GM12878 (cell line): ENCODE measurements around the gene TIRAP. TPM values are rescaled to one million over a fixed set of nuclear protein-coding genes. Genes with fewer than 3 reads are reported as not detected.

Experiments used
- CBX5 ChIP-seq: sonication (generic); IDR thresholded peaks from 2 replicates; pipeline ENCODE4 v1.6.1; 2016; ENCODE audit warnings: low read depth, moderate library complexity, mild to moderate bottlenecking, inconsistent platforms
- DPF2 ChIP-seq: fragments of 450-650 bp; IDR thresholded peaks from 2 replicates; pipeline ENCODE4 v1.6.1; 2017; ENCODE audit warnings: mild to moderate bottlenecking
- ESRRA ChIP-seq: IDR thresholded peaks from 2 replicates; pipeline ENCODE4 v1.6.1; 2012; ENCODE audit warnings: mild to moderate bottlenecking, low read length, improper control_type of control experiment
- IKZF2 ChIP-seq, 2 experiments: fragments of 450-650 bp; IDR thresholded peaks; 2 replicates each; pipeline ENCODE4 v1.6.1; 2017; ENCODE audit warnings: mild to moderate bottlenecking in 2 of 2, moderate library complexity in 2 of 2
- LARP7 ChIP-seq: fragments of 450-650 bp; IDR thresholded peaks from 2 replicates; pipeline ENCODE4 v1.6.1; 2017; ENCODE audit warnings: mild to moderate bottlenecking
- NRF1 ChIP-seq: conservative IDR thresholded peaks from 2 replicates; pipeline ENCODE4 v1.6.1; 2011; ENCODE audit warnings: mild to moderate bottlenecking, low read depth, low read length, improper control_type of control experiment
- POLR2AphosphoS2 ChIP-seq: IDR thresholded peaks from 2 replicates; pipeline ENCODE4 v1.6.1; 2011; ENCODE audit warnings: low read depth, mild to moderate bottlenecking, low read length, improper control_type of control experiment, moderate library complexity
- PRDM15 ChIP-seq: fragments of 450-650 bp; formaldehyde crosslinking; IDR thresholded peaks from 2 replicates; pipeline ENCODE4 v1.4.0; 2020; ENCODE audit warnings: mild to moderate bottlenecking, moderate library complexity
- RELA ChIP-seq: fragments of 450-650 bp; IDR thresholded peaks from 2 replicates; pipeline ENCODE4 v1.8.0; 2014; ENCODE audit warnings: borderline replicate concordance; ENCODE audit not compliant: partially characterized antibody
- polyA plus RNA-seq, 11 experiments: library from polyadenylated mRNA; depleted of rRNA in 4 of 11; unstranded in 6 of 11; stranded (reverse) in 5 of 11; fragments of >200 nt; fragmentation: Nextera tagmentation in 4 of 11; fragmentation: Illumina TruSeq in 1 of 11; extraction: Ambion mirVana in 4 of 11; extraction: Trizol in 1 of 11; gene quantifications; 1 replicate in 1 of 11; 2 replicates in 10 of 11; pipeline versions ENCODE4 v1.2.1 to v1.2.3, GENCODE V29; 2011 to 2016; ENCODE audit warnings: inconsistent platforms in 2 of 11, missing spikeins in 2 of 11, low read depth in 1 of 11
- total RNA-seq, 4 experiments: library from RNA; depleted of rRNA in 3 of 4; stranded (reverse); fragments of >200 nt in 3 of 4; fragmentation: Illumina TruSeq in 1 of 4; extraction: Trizol in 1 of 4; gene quantifications; 2 replicates each; pipeline versions ENCODE4 v1.2.1 to v1.2.3, GENCODE V29; 2013 to 2021

TIRAP gene
- total and polyA plus RNA-seq, 10 of the 15 experiments (the other 5 are each of a cell fraction or from before 2014, with no cell fraction given): 0.76 to 9.9 (median 4.7) TPM

DNA sequence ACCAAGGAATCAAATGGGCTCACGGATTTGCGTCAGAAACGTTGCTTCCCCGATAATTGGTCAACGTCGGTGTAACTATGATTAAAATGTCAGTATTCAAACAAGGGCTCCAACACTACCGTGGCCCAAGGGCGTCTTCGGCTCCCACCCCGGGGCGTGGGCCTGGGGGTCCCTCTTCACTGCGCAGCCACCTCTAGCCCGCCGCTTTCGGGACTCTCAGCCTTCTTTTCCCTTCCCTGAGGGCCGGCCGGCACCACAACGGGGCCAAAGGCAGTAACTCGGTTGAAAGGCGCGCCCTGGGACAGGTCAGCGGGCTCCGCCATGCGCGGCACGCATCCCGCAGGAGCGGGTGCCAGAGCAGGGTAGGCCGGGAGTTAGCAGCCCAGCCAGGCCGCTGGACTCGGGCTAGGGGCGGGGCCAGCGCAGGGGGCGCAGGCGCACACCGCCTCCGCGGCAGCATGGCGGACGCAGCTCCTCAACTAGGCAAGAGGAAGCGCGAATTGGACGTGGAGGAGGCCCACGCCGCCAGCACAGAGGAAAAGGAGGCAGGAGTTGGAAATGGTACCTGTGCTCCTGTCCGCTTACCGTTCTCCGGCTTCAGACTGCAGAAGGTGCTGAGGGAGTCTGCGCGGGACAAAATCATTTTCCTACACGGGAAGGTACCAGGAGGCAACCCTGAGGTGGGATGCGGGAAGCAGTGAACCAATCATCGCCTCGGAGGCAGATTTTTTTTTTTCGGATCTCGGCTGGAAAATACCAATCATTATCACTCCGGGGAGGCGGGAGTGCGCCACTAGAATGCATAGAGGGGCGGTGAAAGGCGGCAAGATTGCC lies 20.9 kb downstream of the TIRAP start, which contains the start of gene DCPS (continued):
- no peak for TF ChIP-seq PRDM15
- peak; percentile 74 for TF ChIP-seq DPF2
- TF ChIP-seq IKZF2 (IDR thresholded peaks at IDR 0.05): peak; percentile 75 to 78
- TF ChIP-seq CBX5: no peak
- TF ChIP-seq NRF1: peak; percentile 70
- TF ChIP-seq RELA: peak; percentile 61
- peak; percentile 83; the same call in 1 of the 2 replicates for TF ChIP-seq LARP7
- TF ChIP-seq POLR2AphosphoS2: peak; percentile 64; the same call in 1 of the 2 replicates
- TF ChIP-seq ESRRA: 0 out of 2 replicates have a peak, but pooled peaks have one; percentile 73
- TF ChIP-seq, all 136 proteins: peak for 47
